Ascending aorta (tissue), 2 donors: Measurements from ENCODE around the gene PRKAR2B. TPM values are rescaled to one million over a fixed set of nuclear protein-coding genes. Genes with fewer than 3 reads are reported as not detected.

Experiments used
- DNase-seq, 2 donors: peaks; one replicate each; pipeline ENCODE4 v3.0.0-alpha.2; 2019; ENCODE audit warnings: low spot score in 2 of 2
- H3K27ac ChIP-seq, 2 donors: fragments of 200-600 bp; sonication (generic); one replicate each; pipeline ENCODE4 v1.5.1; 2016 to 2017; ENCODE audit warnings: mild to moderate bottlenecking in 1 of 2
- H3K27me3 ChIP-seq: fragments of 200-600 bp; sonication (generic); one replicate; pipeline ENCODE4 v1.5.1; 2017
- H3K36me3 ChIP-seq, 2 donors: fragments of 200-600 bp; sonication (generic); one replicate each; pipeline ENCODE4 v1.5.1; 2016
- H3K4me1 ChIP-seq, 2 donors: fragments of 200-600 bp; sonication (generic); one replicate each; pipeline ENCODE4 v1.5.1; 2016 to 2017; ENCODE audit warnings: mild to moderate bottlenecking in 1 of 2
- H3K4me3 ChIP-seq, 2 donors: fragments of 200-600 bp; sonication (generic); one replicate each; pipeline ENCODE4 v1.5.1; 2016 to 2017; ENCODE audit warnings: mild to moderate bottlenecking in 1 of 2
- H3K9me3 ChIP-seq, 2 donors: fragments of 200-600 bp; sonication (generic); one replicate each; pipeline ENCODE4 v1.5.1; 2016
- CTCF ChIP-seq, 3 experiments: fragments of 200-600 bp in 2 of 3; fragments of 450-650 bp in 1 of 3; sonication (generic) in 2 of 3; IDR thresholded peaks; one replicate each; pipeline ENCODE4 v1.5.1; 2016 to 2019; ENCODE audit warnings: antibody characterized with exemption in 3 of 3, mild to moderate bottlenecking in 1 of 3, moderate library complexity in 1 of 3
- intact Hi-C: fragments of 100-400 bp; cut with DNase I; formaldehyde crosslinking; loops from one replicate; pipeline ENCODE4 v1.15.1; 2023
- total RNA-seq: library from RNA; depleted of rRNA; stranded (reverse); fragments of >200 nt; gene quantifications from one replicate; pipeline ENCODE4 v1.1.0, GENCODE V29; 2016

PRKAR2B gene
- total RNA-seq, 1 donor from 2014 or later, result 10.5 TPM

GRCh38 chr7:107100824-107101223, 56.3 kb downstream of the PRKAR2B start:
- peaks cover 0 to 12% of the 10 kb centered on the region in 2 donors for H3K9me3 ChIP-seq
- intact Hi-C loops, result no loop called here
- H3K27ac ChIP-seq, result no peak overlapping the region
- no peak for TF ChIP-seq CTCF (IDR thresholded peaks at IDR 0.05)
- H3K27me3 ChIP-seq, result no peaks in the 10 kb centered on the region
- H3K4me1 ChIP-seq, result no peaks in the 10 kb centered on the region
- no peaks in the 10 kb centered on the region for H3K36me3 ChIP-seq
- no peak overlapping the region for H3K4me3 ChIP-seq
- no peak for DNase-seq

GRCh38 chr7:107103369-107103768, 58.9 kb downstream of the PRKAR2B start:
- Histone ChIP-seq H3K36me3 (no peaks in the 10 kb centered on the region), H3K4me1 (no peaks in the 10 kb centered on the region), H3K27ac (no peak overlapping the region), H3K27me3 (no peaks in the 10 kb centered on the region), H3K9me3 (peaks cover 0 to 12% of the 10 kb centered on the region in 2 donors), H3K4me3 (no peak overlapping the region)
- no peak for TF ChIP-seq CTCF (IDR thresholded peaks at IDR 0.05)
- no peak for DNase-seq
- intact Hi-C loops, result no loop called here

GRCh38 chr7:107104801-107105200, 60.3 kb downstream of the PRKAR2B start:
- Histone ChIP-seq H3K27me3 (no peaks in the 10 kb centered on the region), H3K9me3 (peaks cover 0 to under 1% of the 10 kb centered on the region in 2 donors), H3K36me3 (no peaks in the 10 kb centered on the region), H3K4me1 (no peaks in the 10 kb centered on the region), H3K4me3 (no peak overlapping the region), H3K27ac (no peak overlapping the region)
- intact Hi-C loops, result no loop called here
- no peak for DNase-seq
- no peak for TF ChIP-seq CTCF (IDR thresholded peaks at IDR 0.05)

GRCh38 chr7:107105591-107106245, 61.2 kb downstream of the PRKAR2B start:
- H3K9me3 ChIP-seq, result no peaks in the 10 kb centered on the region
- H3K27ac ChIP-seq, result no peak overlapping the region
- H3K27me3 ChIP-seq, result no peaks in the 10 kb centered on the region
- intact Hi-C loops, result no loop called here
- H3K4me3 ChIP-seq, result no peak overlapping the region
- no peaks in the 10 kb centered on the region for H3K4me1 ChIP-seq
- no peak for DNase-seq
- TF ChIP-seq CTCF (IDR thresholded peaks at IDR 0.05), result no peak
- H3K36me3 ChIP-seq, result no peaks in the 10 kb centered on the region

GRCh38 chr7:107108793-107109371, 64.4 kb downstream of the PRKAR2B start:
- no peaks in the 10 kb centered on the region for H3K27me3 ChIP-seq
- H3K36me3 ChIP-seq, result no peaks in the 10 kb centered on the region
- H3K9me3 ChIP-seq, result no peaks in the 10 kb centered on the region
- H3K4me1 ChIP-seq, result no peaks in the 10 kb centered on the region
- no peak for DNase-seq
- H3K4me3 ChIP-seq, result no peak overlapping the region
- intact Hi-C loops, result no loop called here
- no peak overlapping the region for H3K27ac ChIP-seq
- no peak for TF ChIP-seq CTCF (IDR thresholded peaks at IDR 0.05)
